NCI-H748 (cell line): ENCODE data around the gene EXOSC6.
"Not testable (repeated sequence)": the region's sequence is repeated elsewhere in the genome, so short reads cannot be mapped to it uniquely, and the experiment has no call there.

Source experiments
- DNase-seq: peaks from one replicate; lab custom pipeline; 2025; ENCODE audit not compliant: unreplicated experiment; lab: John Stamatoyannopoulos, UW

The EXOSC6 gene

DNA sequence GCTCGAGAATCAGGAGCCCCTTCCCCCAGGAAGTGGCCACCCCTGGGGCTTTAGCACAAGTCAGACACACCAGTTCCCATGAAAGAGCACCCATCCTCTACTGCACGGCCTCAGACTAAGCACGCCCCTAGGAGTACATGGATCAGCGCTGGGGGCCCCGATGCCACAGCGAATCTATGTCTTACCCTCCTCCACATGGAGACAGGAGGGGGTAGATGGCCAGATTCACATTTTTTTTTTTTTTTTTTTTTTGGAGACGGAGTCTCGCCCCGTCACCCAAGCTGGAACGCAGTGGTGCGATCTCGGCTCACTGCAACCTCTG lies 3.2 kb upstream of the EXOSC6 start:
- DNase-seq, result no peak

DNA sequence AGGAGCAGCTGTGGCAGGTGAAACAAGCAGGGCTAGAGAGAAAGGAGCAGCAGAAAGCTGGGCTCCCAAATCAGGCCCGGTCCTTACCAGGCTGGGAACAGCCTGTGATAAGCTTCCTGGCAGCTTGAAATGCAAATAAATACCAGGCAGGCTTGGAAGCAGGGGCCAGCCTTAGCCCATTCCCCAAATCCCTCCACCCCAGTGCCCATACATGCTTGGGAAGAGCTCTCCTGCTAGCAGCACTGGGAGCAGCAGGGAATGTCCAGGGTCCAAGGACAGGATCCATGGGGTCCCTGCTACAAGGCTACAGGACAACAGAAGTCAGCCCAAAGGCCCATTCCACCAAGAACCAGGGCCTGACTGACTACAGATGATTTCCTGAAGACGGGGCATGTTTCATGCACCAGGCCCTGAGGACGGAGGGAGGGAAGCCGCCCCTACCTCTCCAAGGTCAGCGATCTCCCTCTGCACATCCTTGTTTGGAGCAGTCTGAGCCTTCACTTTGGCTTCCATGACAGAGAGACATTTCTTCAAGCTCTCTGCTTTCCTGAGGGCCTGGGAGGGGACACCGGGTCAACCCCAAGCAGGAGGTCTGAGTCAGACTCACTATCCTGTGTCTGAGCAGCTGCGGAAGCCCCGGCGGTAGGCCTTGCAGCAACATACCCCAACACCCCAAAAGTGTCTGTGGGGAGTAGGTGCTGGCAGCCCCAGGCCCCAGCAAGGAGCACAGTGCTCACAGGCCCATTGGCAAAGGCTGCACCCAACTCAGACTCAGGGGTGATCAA lies 2.6 kb upstream of the EXOSC6 start:
- DNase-seq, result no peak

GRCh38 chr16:70253291-70254106 lies 1.8 kb upstream of the EXOSC6 start:
- no peak for DNase-seq

GRCh38 chr16:70252355-70252988 lies 732 bp upstream of the EXOSC6 start:
- no peak for DNase-seq

DNA sequence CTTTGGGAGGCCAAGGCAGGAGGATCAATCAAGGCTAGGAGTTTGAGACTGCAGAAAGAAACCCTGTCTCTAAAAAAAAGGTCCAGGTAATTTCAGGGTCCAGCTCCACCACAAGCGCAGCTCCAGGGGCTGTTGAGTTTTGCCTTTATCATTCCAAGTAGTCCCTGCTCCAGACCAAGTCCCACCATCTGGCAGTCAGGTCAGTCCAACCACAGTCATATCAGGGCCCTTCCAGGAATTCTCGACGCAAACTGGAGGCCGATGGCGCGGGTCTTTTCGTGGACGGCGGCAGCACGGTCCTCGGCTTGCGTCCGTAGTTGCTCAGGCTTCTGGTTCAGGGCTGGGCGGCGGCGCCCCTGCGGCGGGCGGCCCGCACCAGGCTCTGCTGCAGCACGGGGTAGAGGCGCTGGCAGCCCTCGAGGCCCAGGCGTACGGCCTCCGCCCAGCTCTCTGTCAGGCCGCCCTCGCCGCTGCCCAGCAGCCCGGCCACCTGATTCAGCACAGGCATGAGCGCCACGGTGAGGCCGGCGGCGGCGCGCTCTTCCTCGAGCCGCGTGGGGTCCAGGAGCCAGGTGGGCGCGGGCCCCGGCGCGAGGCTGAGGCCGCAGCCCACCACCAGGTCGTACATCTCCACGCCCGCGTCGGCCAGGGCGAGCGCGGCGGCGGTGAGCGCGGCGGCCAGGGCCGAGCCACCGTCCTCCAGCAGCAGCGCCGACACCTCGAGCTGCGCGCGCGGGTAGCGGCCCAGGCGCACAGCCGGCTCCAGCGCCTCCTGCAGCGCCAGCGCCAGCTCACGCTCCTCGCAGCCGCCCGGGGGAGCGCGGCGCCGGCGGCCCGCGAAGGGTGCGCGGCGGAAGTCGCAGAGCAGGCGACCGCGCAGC lies 752 bp downstream of the EXOSC6 start:
- DNase-seq, result peak; percentile 52

- not testable (repeated sequence) for DNase-seq
Measured at GRCh38 chr16:70249697-70250096, 2.0 kb downstream of the EXOSC6 start.

GRCh38 chr16:70238773-70239172 lies 13.0 kb downstream of the EXOSC6 start:
- DNase-seq, result not testable (repeated sequence)

DNA sequence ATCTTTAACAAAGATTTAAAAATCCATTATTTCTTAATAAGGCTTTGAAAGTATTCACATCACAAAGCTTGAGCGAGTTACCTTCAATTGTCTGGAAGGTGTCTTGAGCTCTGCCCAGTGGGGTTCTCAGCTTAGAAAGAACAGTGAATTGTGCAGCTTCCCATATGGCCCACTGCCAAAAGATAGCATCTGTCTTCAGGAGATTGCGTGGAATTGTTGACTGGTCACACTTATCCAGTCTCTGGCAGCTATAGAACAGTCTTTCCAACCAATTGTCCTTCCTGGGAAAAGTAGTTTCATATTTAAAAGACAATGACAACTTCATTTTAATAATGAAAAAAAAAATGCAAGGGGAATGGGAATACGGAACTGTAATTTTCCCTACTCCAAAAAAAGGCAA lies 19.9 kb downstream of the EXOSC6 start:
- not testable (repeated sequence) for DNase-seq

- DNase-seq, result not testable (repeated sequence)
Measured at GRCh38 chr16:70226024-70226423, 25.7 kb downstream of the EXOSC6 start.

DNA sequence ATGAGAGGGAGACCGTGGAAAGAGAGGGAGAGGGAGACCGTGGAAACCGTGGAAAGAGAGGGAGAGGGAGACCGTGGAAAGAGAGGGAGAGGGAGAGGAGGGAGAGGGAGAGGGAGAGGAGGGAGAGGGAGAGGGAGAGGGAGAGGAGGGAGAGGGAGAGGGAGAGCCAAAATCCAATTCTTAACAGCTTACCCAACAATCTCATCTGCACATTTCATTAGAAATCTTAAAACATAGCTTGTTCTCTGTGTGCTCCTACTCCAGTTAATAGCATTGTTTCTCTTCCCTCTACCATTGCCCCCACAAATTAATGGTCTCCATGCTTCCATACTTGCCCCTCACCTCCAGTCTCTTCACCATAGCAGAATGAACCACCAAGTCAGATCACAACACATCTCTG lies 26.3 kb downstream of the EXOSC6 start:
- not testable (repeated sequence) for DNase-seq

- not testable (repeated sequence) for DNase-seq
Measured at GRCh38 chr16:70224645-70225044, 27.1 kb downstream of the EXOSC6 start.

DNA sequence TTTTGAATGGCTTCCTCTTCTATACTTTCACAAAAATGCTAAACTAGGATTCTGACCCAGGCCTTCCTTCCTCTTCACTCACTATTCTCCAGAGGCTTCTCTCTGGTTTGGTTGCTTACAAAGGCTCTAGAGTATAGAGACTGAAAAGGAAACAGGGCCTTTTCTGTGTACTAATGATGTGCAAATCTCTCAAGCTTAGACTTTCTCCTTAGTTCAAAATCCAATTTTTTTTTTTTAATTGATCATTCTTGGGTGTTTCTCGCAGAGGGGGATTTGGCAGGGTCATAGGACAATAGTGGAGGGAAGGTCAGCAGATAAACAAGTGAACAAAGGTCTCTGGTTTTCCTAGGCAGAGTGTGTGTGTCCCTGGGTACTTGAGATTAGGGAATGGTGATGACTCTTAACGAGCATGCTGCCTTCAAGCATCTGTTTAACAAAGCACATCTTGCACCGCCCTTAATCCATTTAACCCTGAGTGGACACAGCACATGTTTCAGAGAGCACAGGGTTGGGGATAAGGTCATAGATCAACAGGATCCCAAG lies 27.7 kb downstream of the EXOSC6 start:
- not testable (repeated sequence) for DNase-seq

- DNase-seq, result not testable (repeated sequence)
Measured at GRCh38 chr16:70223216-70223615, 28.5 kb downstream of the EXOSC6 start.

DNA sequence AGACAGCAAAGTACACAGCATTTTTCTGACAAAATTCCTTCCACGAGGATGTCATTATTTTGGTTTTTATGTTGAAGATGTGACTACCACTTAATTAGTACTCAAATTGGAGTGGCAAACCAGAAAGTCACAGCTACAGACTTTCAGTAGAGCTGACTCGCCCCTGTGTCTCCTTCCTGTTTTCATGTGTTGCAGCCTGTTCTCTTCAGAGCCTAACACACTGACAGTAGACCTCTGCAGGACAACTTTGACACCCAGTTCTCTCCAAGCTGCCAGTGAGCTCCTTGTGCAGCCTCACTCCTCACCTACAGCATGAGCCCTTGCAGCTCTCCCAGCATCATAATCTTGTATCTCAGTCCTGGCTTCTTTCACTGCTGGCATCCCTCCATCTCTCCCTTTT lies 29.2 kb downstream of the EXOSC6 start:
- DNase-seq, result not testable (repeated sequence)

DNA sequence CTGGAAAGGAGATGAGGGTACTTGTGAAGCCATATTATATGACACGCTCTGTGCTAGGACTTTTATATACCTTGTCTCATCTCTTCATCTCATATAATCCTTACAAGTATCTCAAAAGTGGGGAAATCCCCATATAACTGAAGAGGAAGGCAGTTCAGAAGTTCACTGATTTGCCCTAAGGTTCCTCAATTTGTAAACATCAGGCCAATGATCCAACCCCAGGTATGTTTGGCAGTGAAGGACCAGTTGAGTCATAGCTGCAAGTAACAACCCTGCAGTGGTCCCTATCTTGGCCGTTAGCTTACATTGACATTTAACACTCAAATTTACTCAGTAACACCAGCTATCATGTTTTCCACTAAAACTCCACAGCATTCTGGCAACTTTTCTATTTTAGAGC lies 33.2 kb downstream of the EXOSC6 start:
- DNase-seq, result not testable (repeated sequence)

- DNase-seq, result not testable (repeated sequence)
Measured at GRCh38 chr16:70206382-70206781, 45.4 kb downstream of the EXOSC6 start.

DNA sequence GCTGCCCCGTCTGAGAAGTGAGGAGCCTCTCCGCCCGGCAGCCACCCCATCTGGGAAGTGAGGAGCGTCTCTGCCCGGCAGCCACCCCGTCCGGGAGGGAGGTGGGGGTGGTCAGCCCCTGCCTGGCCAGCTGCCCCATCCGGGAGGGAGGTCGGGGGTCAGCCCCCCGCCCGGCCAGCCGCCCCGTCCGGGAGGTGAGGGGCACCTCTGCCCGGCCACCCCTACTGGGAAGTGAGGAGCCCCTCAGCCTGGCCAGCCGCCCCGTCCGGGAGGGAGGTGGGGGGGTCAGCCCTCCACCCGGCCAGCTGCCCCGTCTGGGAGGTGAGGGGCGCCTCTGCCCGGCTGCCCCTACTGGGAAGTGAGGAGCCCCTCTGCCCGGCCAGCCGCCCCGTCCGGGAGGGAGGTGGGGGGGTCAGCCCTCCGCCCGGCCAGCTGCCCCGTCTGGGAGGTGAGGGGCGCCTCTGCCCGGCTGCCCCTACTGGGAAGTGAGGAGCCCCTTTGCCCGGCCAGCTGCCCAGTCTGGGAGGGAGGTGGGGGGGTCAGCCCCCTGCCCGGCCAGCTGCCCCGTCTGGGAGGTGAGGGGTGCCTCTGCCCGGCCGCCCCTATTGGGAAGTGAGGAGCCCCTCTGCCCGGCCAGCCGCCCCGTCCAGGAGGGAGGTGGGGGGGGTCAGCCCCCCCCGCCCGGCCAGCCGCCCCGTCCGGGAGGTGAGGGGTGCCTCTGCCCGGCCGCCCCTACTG lies 46.9 kb downstream of the EXOSC6 start:
- DNase-seq, result not testable (repeated sequence)

- not testable (repeated sequence) for DNase-seq
Measured at GRCh38 chr16:70204010-70204409, 47.7 kb downstream of the EXOSC6 start.

GRCh38 chr16:70203508-70203907 lies 48.2 kb downstream of the EXOSC6 start:
- not testable (repeated sequence) for DNase-seq

DNA sequence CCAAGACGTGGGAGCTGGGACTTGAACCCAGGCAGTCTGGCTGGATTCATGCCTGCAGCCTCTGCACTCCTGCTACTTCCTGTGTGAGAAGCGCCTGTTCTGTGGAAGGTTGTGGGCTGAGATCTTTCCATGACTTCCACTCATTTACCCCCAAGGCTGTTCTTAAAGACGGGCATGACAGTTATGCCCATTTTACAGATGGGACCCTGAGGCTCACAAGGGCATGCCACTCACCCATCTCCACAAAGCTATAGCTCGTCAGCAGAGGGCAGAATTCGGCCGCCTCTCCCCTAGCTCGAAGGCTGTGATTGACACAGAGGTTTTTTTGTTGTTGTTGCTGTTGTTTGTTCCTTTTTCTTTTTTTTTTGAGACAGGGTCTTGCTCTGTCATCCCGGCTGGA lies 51.7 kb downstream of the EXOSC6 start:
- not testable (repeated sequence) for DNase-seq
